Peyer's patch (tissue), 4 donors: ENCODE measurements around the gene MT2A. TPM values are rescaled to one million over a fixed set of nuclear protein-coding genes. Genes with fewer than 3 reads are reported as not detected.

ENCODE experiments used
- DNase-seq, 3 donors: peaks; one replicate each; pipeline ENCODE4 v3.0.0-alpha.2; 2017 to 2019
- H3K27ac ChIP-seq, 4 donors: fragments of 200-600 bp; sonication (generic); one replicate each; pipeline ENCODE4 v1.5.1; 2016 to 2019
- H3K27me3 ChIP-seq, 2 donors: fragments of 200-600 bp; sonication (generic); one replicate each; pipeline ENCODE4 v1.5.1; 2019
- H3K36me3 ChIP-seq, 3 donors: fragments of 200-600 bp; sonication (generic); one replicate each; pipeline ENCODE4 v1.5.1; 2016 to 2019
- H3K4me1 ChIP-seq, 4 donors: fragments of 200-600 bp; sonication (generic); one replicate each; pipeline ENCODE4 v1.5.1; 2016 to 2019
- H3K4me3 ChIP-seq, 4 donors: fragments of 200-600 bp; sonication (generic); 1 replicate in 3 of 4; 2 replicates in 1 of 4; pipeline ENCODE4 v1.5.1; 2016 to 2019; ENCODE audit warnings: mild to moderate bottlenecking in 1 of 4
- H3K9me3 ChIP-seq, 4 donors: fragments of 200-600 bp; sonication (generic); one replicate each; pipeline ENCODE4 v1.5.1; 2016 to 2019; ENCODE audit warnings: mild to moderate bottlenecking in 1 of 4
- POLR2A ChIP-seq, 2 donors: fragments of 450-650 bp; IDR thresholded peaks; one replicate each; pipeline ENCODE4 v1.5.1; 2017; ENCODE audit warnings: antibody characterized with exemption in 2 of 2, mild to moderate bottlenecking in 2 of 2, moderate library complexity in 2 of 2
- total RNA-seq, 4 donors: library from RNA; depleted of rRNA; stranded (reverse); fragments of >200 nt; gene quantifications; one replicate each; pipeline ENCODE4 v1.1.0, GENCODE V29; 2016
- TF ChIP-seq, protein P1 (sequence below), 6 experiments: fragments of 450-650 bp in 4 of 6; fragments of 200-600 bp in 2 of 6; sonication (generic) in 1 of 6; IDR thresholded peaks; one replicate each; pipeline ENCODE4 v1.5.1; 2017 to 2019; ENCODE audit warnings: antibody characterized with exemption in 6 of 6, mild to moderate bottlenecking in 3 of 6, moderate library complexity in 1 of 6

MT2A gene
- total RNA-seq, 4 donors from 2014 or later: 33.2 to 1,072 (median 216) TPM

DNA sequence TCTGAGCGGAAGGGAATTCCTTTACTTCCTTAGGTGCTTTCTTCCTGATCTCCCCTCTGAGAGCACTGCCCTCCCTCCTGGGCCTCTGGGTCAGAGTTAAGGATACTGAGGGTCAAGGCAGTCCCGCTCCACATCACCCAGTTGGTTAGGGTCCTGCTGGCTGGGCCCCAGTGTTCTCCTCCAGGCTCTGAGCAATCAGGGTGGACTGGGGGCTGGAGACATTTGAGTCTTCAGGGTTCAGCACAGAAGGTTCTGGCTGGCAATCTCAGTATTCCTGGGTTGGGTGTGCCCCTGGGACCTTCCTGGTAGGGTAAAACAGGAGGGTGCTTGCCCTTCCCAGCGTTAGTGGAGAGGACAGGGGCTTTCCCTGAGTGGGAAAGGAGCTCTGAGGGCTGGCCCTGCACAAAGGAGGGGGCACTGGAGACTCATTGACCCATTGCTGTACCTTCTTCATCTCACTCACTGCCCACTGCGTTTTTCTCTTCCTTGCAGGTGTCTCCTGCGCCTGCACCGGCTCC lies 24.5 kb downstream of the MT2A start:
- H3K36me3 ChIP-seq: no peaks in the 10 kb centered on the region
- H3K27ac ChIP-seq: peak overlapping the region in 3 of 4 donors; percentile 25 to 78 (median 37)
- peak overlapping the region; percentile 29 to 65 (median 46) for H3K4me3 ChIP-seq
- H3K9me3 ChIP-seq: no peaks in the 10 kb centered on the region
- TF ChIP-seq POLR2A (IDR thresholded peaks at IDR 0.05): no peak
- no peak for DNase-seq
- peaks cover 0 to 19% (median 0%) of the 10 kb centered on the region in 4 donors for H3K4me1 ChIP-seq
- peaks cover 0 to 11% of the 10 kb centered on the region in 2 donors for H3K27me3 ChIP-seq

DNA sequence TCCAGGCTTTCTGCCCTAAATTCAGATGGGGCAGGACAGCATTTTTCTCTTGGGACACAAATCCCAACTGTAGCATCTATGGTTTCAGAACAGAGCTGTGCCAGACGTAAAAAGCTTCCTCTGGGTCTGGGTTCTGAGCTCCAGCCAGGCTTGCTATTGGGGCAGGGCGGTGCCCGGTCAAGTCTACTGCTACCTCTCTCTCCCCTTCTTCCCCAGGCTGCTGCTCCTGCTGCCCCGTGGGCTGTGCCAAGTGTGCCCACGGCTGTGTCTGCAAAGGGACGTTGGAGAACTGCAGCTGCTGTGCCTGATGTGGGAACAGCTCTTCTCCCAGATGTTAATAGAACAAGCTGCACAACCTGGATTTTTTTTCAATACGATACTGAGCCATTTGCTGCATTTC lies 25.2 kb downstream of the MT2A start:
- peaks cover 0 to 25% (median 0%) of the 10 kb centered on the region in 4 donors for H3K4me1 ChIP-seq
- no peak overlapping the region for H3K27ac ChIP-seq
- TF ChIP-seq POLR2A (IDR thresholded peaks at IDR 0.05): no peak
- TF ChIP-seq, protein P1, sequence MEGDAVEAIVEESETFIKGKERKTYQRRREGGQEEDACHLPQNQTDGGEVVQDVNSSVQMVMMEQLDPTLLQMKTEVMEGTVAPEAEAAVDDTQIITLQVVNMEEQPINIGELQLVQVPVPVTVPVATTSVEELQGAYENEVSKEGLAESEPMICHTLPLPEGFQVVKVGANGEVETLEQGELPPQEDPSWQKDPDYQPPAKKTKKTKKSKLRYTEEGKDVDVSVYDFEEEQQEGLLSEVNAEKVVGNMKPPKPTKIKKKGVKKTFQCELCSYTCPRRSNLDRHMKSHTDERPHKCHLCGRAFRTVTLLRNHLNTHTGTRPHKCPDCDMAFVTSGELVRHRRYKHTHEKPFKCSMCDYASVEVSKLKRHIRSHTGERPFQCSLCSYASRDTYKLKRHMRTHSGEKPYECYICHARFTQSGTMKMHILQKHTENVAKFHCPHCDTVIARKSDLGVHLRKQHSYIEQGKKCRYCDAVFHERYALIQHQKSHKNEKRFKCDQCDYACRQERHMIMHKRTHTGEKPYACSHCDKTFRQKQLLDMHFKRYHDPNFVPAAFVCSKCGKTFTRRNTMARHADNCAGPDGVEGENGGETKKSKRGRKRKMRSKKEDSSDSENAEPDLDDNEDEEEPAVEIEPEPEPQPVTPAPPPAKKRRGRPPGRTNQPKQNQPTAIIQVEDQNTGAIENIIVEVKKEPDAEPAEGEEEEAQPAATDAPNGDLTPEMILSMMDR (IDR thresholded peaks at IDR 0.05): no peak
- peaks cover 0 to 11% of the 10 kb centered on the region in 2 donors for H3K27me3 ChIP-seq
- H3K36me3 ChIP-seq: no peaks in the 10 kb centered on the region
- H3K9me3 ChIP-seq: no peaks in the 10 kb centered on the region
- peak overlapping the region in 1 of 4 donors; percentile 63 for H3K4me3 ChIP-seq
- DNase-seq: no peak

DNA sequence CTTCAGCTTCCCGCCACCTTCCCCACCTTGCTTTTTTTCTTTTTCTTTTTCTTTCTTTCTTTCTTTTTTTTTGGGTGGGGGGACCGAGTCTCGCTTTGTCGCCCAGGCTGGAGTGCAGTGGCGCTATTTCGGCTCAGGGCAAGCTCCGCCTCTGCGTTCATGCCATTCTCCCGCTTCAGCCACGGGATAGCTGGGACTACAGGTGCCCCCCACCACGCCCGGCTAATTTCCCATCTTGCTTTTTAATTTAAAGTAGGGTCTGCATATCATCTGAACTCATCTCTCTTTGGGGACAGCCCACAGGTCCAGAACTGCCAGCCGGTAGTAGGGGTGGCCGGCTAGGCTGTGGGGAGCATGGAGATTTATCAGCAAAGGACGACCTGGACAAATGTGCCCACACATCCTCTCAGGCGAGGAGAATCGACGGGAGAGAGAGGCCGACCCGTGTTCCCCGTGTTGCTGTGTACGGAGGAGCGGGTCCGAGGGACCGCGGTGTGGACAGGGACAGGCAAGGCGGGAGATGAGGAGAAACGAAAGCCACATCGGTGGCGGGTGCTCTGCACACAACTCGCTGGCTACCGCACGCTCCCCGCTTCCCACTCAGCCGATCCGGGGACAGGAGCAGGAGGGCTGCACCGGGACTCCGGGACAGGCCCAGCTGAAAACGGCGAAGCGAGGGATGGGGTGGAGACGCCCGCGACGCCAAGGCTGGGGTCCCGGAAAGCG lies 26.5 kb downstream of the MT2A start:
- peaks cover 0 to 11% of the 10 kb centered on the region in 2 donors for H3K27me3 ChIP-seq
- no peak for TF ChIP-seq POLR2A (IDR thresholded peaks at IDR 0.05)
- TF ChIP-seq, protein P1 (IDR thresholded peaks at IDR 0.05): no peak
- no peaks in the 10 kb centered on the region for H3K9me3 ChIP-seq
- H3K36me3 ChIP-seq: no peaks in the 10 kb centered on the region
- no peak overlapping the region for H3K27ac ChIP-seq
- H3K4me3 ChIP-seq: peak overlapping the region in 3 of 4 donors; percentile 22 to 31 (median 24)
- DNase-seq: no peak
- H3K4me1 ChIP-seq: peaks cover 0 to 33% (median 0%) of the 10 kb centered on the region in 4 donors

DNA sequence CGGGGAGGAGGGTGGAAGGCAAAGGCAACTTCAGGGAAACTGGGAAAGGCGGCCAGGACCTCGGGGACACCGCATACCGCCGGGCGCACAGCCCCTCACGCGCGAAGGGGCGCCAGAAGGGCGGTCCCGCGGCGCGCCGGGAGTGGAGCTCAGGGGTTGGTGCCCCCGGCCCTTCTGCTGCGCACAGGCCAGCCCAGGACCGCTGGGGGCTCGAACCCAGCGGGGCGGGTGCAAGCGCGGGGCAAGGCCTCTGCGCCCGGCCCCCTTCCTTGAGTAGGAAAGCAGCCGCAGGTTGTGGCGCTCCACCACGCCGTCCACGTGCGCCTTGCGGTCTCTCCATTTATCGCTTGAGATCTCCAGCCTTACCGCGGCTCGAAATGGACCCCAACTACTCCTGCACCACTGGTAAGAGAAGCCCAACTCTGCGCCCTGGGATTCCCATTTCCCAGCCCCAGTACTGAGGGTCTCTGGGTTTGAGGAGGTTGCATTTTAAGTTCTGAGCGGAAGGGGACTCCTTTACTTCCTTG lies 27.1 kb downstream of the MT2A start:
- no peak for DNase-seq
- Histone ChIP-seq H3K4me1 (peaks cover 0 to 33% (median 0%) of the 10 kb centered on the region in 4 donors), H3K4me3 (peak overlapping the region in 3 of 4 donors; percentile 22 to 31 (median 24)), H3K27ac (no peak overlapping the region), H3K36me3 (no peaks in the 10 kb centered on the region), H3K27me3 (peaks cover 0 to 11% of the 10 kb centered on the region in 2 donors), H3K9me3 (no peaks in the 10 kb centered on the region)
- TF ChIP-seq, protein P1 (IDR thresholded peaks at IDR 0.05): no peak
- TF ChIP-seq POLR2A (IDR thresholded peaks at IDR 0.05): no peak

DNA sequence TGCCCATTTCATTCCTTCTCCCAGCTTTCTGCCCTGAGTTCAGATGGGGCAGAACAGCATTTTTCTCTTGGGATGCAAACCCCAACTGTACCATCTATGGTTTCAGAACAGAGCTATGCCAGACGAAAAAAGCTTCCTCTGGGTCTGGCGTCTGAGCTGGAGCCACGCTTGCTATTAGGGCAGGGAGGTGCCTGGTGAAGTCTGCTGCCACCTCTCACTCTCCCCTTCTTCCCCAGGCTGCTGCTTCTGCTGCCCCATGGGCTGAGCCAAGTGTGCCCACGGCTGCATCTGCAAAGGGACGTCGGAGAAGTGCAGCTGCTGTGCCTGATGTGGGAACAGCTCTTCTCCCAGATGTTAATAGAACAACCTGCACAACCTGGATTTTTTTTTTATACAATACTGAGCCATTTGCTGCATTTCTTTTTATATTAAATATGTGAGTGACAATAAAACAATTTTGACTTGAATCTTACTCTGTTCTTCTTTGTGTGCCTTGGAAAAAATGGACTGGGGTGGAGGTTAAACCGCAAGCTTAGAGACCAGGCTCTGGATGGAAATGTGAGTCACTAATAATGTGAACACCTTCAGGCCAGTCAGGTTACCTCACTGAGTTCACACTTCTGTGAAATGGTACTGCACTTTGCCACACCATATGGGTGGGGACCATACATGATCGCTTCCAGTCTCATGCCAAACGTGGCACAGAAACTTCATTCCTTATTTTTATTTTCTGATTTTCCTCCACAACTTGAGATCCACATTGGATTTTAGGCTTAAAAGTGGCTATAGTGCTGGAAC lies 28.4 kb downstream of the MT2A start:
- Histone ChIP-seq H3K27ac (no peak overlapping the region), H3K36me3 (no peaks in the 10 kb centered on the region), H3K4me1 (peaks cover 0 to 33% (median 0%) of the 10 kb centered on the region in 4 donors), H3K27me3 (peaks cover 0 to 11% of the 10 kb centered on the region in 2 donors), H3K4me3 (no peak overlapping the region), H3K9me3 (no peaks in the 10 kb centered on the region)
- no peak for DNase-seq
- TF ChIP-seq POLR2A (IDR thresholded peaks at IDR 0.05): no peak
